Measurements from ENCODE around the gene PTPRE. TPM values are rescaled to one million over a fixed set of nuclear protein-coding genes. Genes with fewer than 3 reads are reported as not detected.

Gene PTPRE
- total RNA-seq, 2 experiments from 2014 or later: 19.9 to 22.3 TPM

- Mint-ChIP-seq H3K27ac (peak overlapping the region; percentile 2), H3K27me3 (no peaks in the 10 kb centered on the region), H3K4me1 (ENCODE audit: low read depth) (peaks cover 42% of the 10 kb centered on the region), H3K36me3 (ENCODE audit: low read depth) (peaks cover 61% of the 10 kb centered on the region), H3K4me3 (no peak overlapping the region), H3K9me3 (no peaks in the 10 kb centered on the region)
- TF ChIP-seq CTCF (IDR thresholded peaks at IDR 0.05): no peak
- ChIA-PET POLR2A (interaction anchor here (5.3 kb wide), 1 partner anchor 9 kb away, joined by 44 read pairs; no protein-coding TSS in a partner anchor), CTCF (interaction anchor here (3.5 kb wide), 1 partner anchor 9 kb away, joined by 27 read pairs; no protein-coding TSS in a partner anchor)
- ATAC-seq: no peak
- DNase-seq: no peak
- intact Hi-C loops (cut with micrococcal nuclease): no loop called here
These were observed 147.5 kb downstream of the PTPRE start for GRCh38 chr10:128054163-128054970.

- Mint-ChIP-seq H3K27ac (no peak overlapping the region), H3K36me3 (ENCODE audit: low read depth) (peaks cover 62% of the 10 kb centered on the region), H3K4me1 (ENCODE audit: low read depth) (peaks cover 42% of the 10 kb centered on the region), H3K4me3 (no peak overlapping the region), H3K27me3 (no peaks in the 10 kb centered on the region), H3K9me3 (no peaks in the 10 kb centered on the region)
- ATAC-seq (no peak), DNase-seq (no peak)
- ChIA-PET POLR2A (interaction anchor here (1.1 to 5.3 kb wide), 2 partner anchors 8 kb away, joined by 4 to 44 read pairs; no protein-coding TSS in a partner anchor), CTCF (no interaction called here)
- no peak for TF ChIP-seq CTCF (IDR thresholded peaks at IDR 0.05)
- intact Hi-C loops (cut with micrococcal nuclease): no loop called here
These were observed 148.4 kb downstream of the PTPRE start for GRCh38 chr10:128055061-128055868.

GRCh38 chr10:128056303-128057050 lies 149.6 kb downstream of the PTPRE start:
- Mint-ChIP-seq H3K36me3 (ENCODE audit: low read depth) (peaks cover 54% of the 10 kb centered on the region), H3K27ac (no peak overlapping the region), H3K4me3 (no peak overlapping the region), H3K27me3 (no peaks in the 10 kb centered on the region), H3K4me1 (ENCODE audit: low read depth) (peaks cover 36% of the 10 kb centered on the region), H3K9me3 (no peaks in the 10 kb centered on the region)
- POLR2A ChIA-PET: interaction anchor here (1.1 to 9.5 kb wide), 2 partner anchors 9 to 10 kb away, joined by 4 to 133 read pairs; no protein-coding TSS in a partner anchor
- intact Hi-C loops (cut with micrococcal nuclease): no loop called here
- CTCF ChIA-PET: interaction anchor here (0.7 to 1.0 kb wide), 2 partner anchors 13 to 20 kb away, joined by 3 read pairs; no protein-coding TSS in a partner anchor
- no peak for ATAC-seq
- TF ChIP-seq CTCF (IDR thresholded peaks at IDR 0.05): no peak
- DNase-seq: no peak

DNA sequence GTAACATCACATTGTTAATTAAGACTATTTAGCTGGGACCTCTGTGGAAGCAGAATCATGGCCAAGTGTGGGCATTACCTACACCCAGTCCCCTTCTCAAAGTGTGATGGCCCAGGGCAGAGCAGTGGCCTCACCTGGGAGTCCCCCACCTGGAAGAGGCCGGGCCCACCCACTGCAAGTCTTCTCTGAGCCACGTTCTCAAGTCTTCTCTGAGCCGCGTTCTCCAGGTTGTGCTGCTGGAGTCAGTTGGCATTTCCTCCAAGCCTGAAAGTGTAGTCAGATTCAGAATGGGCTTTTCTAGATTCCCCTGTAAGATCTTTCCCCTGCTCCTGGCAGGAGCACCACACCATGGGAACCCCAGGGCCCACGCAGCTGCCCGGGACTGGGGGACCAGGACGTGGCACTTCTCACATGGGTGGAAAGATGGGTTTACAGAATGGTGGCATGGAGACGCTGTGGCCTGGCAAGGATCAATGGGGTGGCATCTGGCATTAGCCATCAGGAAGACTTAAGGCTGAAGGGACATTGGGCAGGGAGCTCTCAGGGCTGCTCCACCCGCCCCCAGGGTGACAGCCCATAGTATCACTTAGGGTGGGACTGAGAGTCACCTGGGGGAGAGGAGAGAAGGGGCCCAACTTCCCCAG lies 151.3 kb downstream of the PTPRE start:
- Mint-ChIP-seq H3K27me3 (no peaks in the 10 kb centered on the region), H3K36me3 (ENCODE audit: low read depth) (peaks cover 55% of the 10 kb centered on the region), H3K27ac (peak overlapping the region; percentile 62), H3K4me3 (no peak overlapping the region), H3K9me3 (no peaks in the 10 kb centered on the region), H3K4me1 (ENCODE audit: low read depth) (peaks cover 50% of the 10 kb centered on the region)
- DNase-seq: no peak
- intact Hi-C loops (cut with micrococcal nuclease): no loop called here
- ChIA-PET POLR2A (interaction anchor here (1.0 to 9.5 kb wide), 3 partner anchors 11 to 68 kb away, joined by 3 to 133 read pairs (median 4); partner anchors contain the start of gene MKI67), CTCF (interaction anchor here (0.7 to 2.5 kb wide), 5 partner anchors 10 to 67 kb away, joined by 3 to 17 read pairs (median 4); no protein-coding TSS in a partner anchor)
- TF ChIP-seq CTCF (IDR thresholded peaks at IDR 0.05): no peak
- ATAC-seq: no peak

All from activated CD8-positive, alpha-beta T cell treated with anti-CD3 and anti-CD28 coated beads for 36 hours (primary cell).